GM10266 (cell line): ENCODE measurements around the gene SH3BP5.

Experiments used
- DNase-seq: peaks from one replicate; pipeline ENCODE4 v3.0.0; 2012; ENCODE audit errors: extremely low spot score
- CTCF ChIP-seq: IDR thresholded peaks from 2 replicates; pipeline ENCODE4 v1.5.1; 2012; ENCODE audit warnings: mild to moderate bottlenecking, low read depth; ENCODE audit not compliant: control insufficient read depth, insufficient read depth; ENCODE audit errors: missing control alignments

The SH3BP5 gene

GRCh38 chr3:15295506-15295905 is 36.9 kb downstream of the SH3BP5 start:
- TF ChIP-seq CTCF: no peak
- no peak for DNase-seq

GRCh38 chr3:15294929-15295328 is 37.5 kb downstream of the SH3BP5 start:
- no peak for DNase-seq
- no peak for TF ChIP-seq CTCF

- no peak for DNase-seq
- no peak for TF ChIP-seq CTCF
These were observed 39.4 kb downstream of the SH3BP5 start for GRCh38 chr3:15292765-15293522.

- peak; percentile 36 for DNase-seq
- no peak for TF ChIP-seq CTCF
These were observed 40.5 kb downstream of the SH3BP5 start for GRCh38 chr3:15291589-15292541.

- TF ChIP-seq CTCF: no peak
- no peak for DNase-seq
These were observed 41.6 kb downstream of the SH3BP5 start for GRCh38 chr3:15290736-15291135.

- no peak for TF ChIP-seq CTCF
- DNase-seq: no peak
These were observed 42.7 kb downstream of the SH3BP5 start for GRCh38 chr3:15289661-15290060.
